ENCODE measurements around the gene MBTPS1.

GRCh38 chr16:84141143-84141670, 24.5 kb upstream of the MBTPS1 start:
- TF ChIP-seq POLR2A (IDR thresholded peaks at IDR 0.05) (no peak), CTCF (IDR thresholded peaks at IDR 0.05) (no peak), POLR2AphosphoS5 (IDR thresholded peaks at IDR 0.05) (no peak)
